Gastroesophageal sphincter (tissue), 4 donors: ENCODE results near the gene IFNL3. TPM values are rescaled to one million over a fixed set of nuclear protein-coding genes. Genes with fewer than 3 reads are reported as not detected.

Source experiments
- ATAC-seq: fragments of 150-250 bp; one replicate; pipeline ENCODE4 v1.9.1; 2016; ENCODE audit warnings: mild to moderate bottlenecking, moderate library complexity
- H3K27ac ChIP-seq, 4 donors: fragments of 200-600 bp; sonication (generic) in 3 of 4; 1 replicate in 3 of 4; 2 replicates in 1 of 4; pipeline ENCODE4 v1.5.1; 2016 to 2019
- H3K27me3 ChIP-seq: fragments of 200-600 bp; sonication (generic); one replicate; pipeline ENCODE4 v1.5.1; 2019
- H3K36me3 ChIP-seq, 2 donors: fragments of 200-600 bp; sonication (generic); one replicate each; pipeline ENCODE4 v1.5.1; 2019; ENCODE audit warnings: control low read depth in 1 of 2
- H3K4me1 ChIP-seq, 3 donors: fragments of 200-600 bp; sonication (generic); 1 replicate in 2 of 3; 2 replicates in 1 of 3; pipeline ENCODE4 v1.5.1; 2016 to 2019; ENCODE audit warnings: control low read depth in 2 of 3
- H3K4me3 ChIP-seq, 2 donors: fragments of 200-600 bp; sonication (generic); one replicate each; pipeline ENCODE4 v1.5.1; 2019; ENCODE audit warnings: mild to moderate bottlenecking in 1 of 2, moderate library complexity in 1 of 2
- H3K9me3 ChIP-seq, 3 donors: fragments of 200-600 bp; sonication (generic); one replicate each; pipeline ENCODE4 v1.5.1; 2017 to 2019; ENCODE audit warnings: control low read depth in 2 of 3
- CTCF ChIP-seq, 4 experiments: fragments of 200-600 bp in 2 of 4; fragments of 450-650 bp in 2 of 4; sonication (generic) in 1 of 4; IDR thresholded peaks; one replicate each; pipeline ENCODE4 v1.5.1; 2017 to 2019; ENCODE audit warnings: antibody characterized with exemption in 4 of 4, mild to moderate bottlenecking in 2 of 4, moderate library complexity in 2 of 4
- EP300 ChIP-seq: sonication (generic); formaldehyde crosslinking; IDR thresholded peaks from one replicate; pipeline ENCODE4 v1.6.1; 2017; ENCODE audit warnings: antibody characterized with exemption, mild to moderate bottlenecking
- POLR2A ChIP-seq, 2 donors: fragments of 450-650 bp; IDR thresholded peaks; one replicate each; pipeline ENCODE4 v1.6.1; 2017; ENCODE audit warnings: antibody characterized with exemption in 2 of 2, mild to moderate bottlenecking in 2 of 2, moderate library complexity in 1 of 2
- POLR2AphosphoS5 ChIP-seq: sonication (generic); formaldehyde crosslinking; IDR thresholded peaks from one replicate; pipeline ENCODE4 v1.6.1; 2017; ENCODE audit warnings: antibody characterized with exemption
- WGBS, 2 donors: methylation state at CpG; one replicate each; pipeline ENCODE4 v1.1.5; 2018; ENCODE audit warnings: low coverage in 1 of 2; 5-methylcytosine and 5-hydroxymethylcytosine counted together
- total RNA-seq, 4 donors: library from RNA; depleted of rRNA; stranded (reverse); fragments of >200 nt; gene quantifications; one replicate each; pipeline ENCODE4 v1.1.0, GENCODE V29; 2016

The IFNL3 gene
- total RNA-seq, 4 donors from 2014 or later, result not detected

GRCh38 chr19:39194832-39195542, 49.8 kb downstream of the IFNL3 start:
- Histone ChIP-seq H3K36me3 (no peaks in the 10 kb centered on the region), H3K27ac (no peak overlapping the region), H3K4me1 (peaks cover 0 to 10% (median 5%) of the 10 kb centered on the region in 3 donors), H3K9me3 (no peaks in the 10 kb centered on the region), H3K27me3 (peaks cover 72% of the 10 kb centered on the region), H3K4me3 (no peak overlapping the region)
- ATAC-seq, result no peak
- WGBS, 2 donors, result 64% methylated on average over 4 of the region's 9 CpGs; no CpG with 5 or more reads in 1 of the 2 donors
- TF ChIP-seq POLR2AphosphoS5, result no peak
- no peak for TF ChIP-seq CTCF (IDR thresholded peaks at IDR 0.05)
- no peak for TF ChIP-seq EP300
- no peak for TF ChIP-seq POLR2A (IDR thresholded peaks at IDR 0.05)

GRCh38 chr19:39193803-39194202, 51.0 kb downstream of the IFNL3 start:
- no peak for TF ChIP-seq POLR2AphosphoS5
- TF ChIP-seq CTCF (IDR thresholded peaks at IDR 0.05), result no peak
- no peak for TF ChIP-seq EP300
- no peak for TF ChIP-seq POLR2A (IDR thresholded peaks at IDR 0.05)
- peaks cover 65% of the 10 kb centered on the region for H3K27me3 ChIP-seq
- no peaks in the 10 kb centered on the region for H3K9me3 ChIP-seq
- H3K27ac ChIP-seq, result no peak overlapping the region
- 27 to 80% methylated on average over 1 to 2 of the region's 8 CpGs for WGBS, 2 donors
- no peak for ATAC-seq
- H3K4me1 ChIP-seq, result peaks cover 0 to 7% (median 5%) of the 10 kb centered on the region in 3 donors
- no peak overlapping the region for H3K4me3 ChIP-seq
- H3K36me3 ChIP-seq, result no peaks in the 10 kb centered on the region

Other genes starting within 250 kb of the IFNL3 start
- gene FBXO27, start 212.5 kb downstream of the IFNL3 start, total RNA-seq, result 1 to 10 TPM; 3.0 to 9.7 (median 3.8) TPM
- under 1 TPM in 1 of 4 donors, not detected in 3; 0.08 TPM for gene ACP7, start 160.6 kb downstream of the IFNL3 start, total RNA-seq
- gene PAK4, start 119.2 kb downstream of the IFNL3 start, total RNA-seq, result 10 to 100 TPM in 1 of 4 donors, 1 to 10 TPM in 3; 6.1 to 16.3 (median 7.5) TPM
- gene NCCRP1, start 48.0 kb downstream of the IFNL3 start, total RNA-seq, result 10 to 100 TPM in 1 of 4 donors, 1 to 10 TPM in 1, under 1 TPM in 2; 0.13 to 13.7 (median 2.3) TPM
- gene SYCN, start 40.7 kb downstream of the IFNL3 start, total RNA-seq, result not detected
- not detected for gene IFNL4, start 3.9 kb upstream of the IFNL3 start, total RNA-seq
- gene IFNL2, start 23.4 kb upstream of the IFNL3 start, total RNA-seq, result not detected
- not detected for gene IFNL1, start 51.4 kb upstream of the IFNL3 start, total RNA-seq
- gene LRFN1, start 75.9 kb upstream of the IFNL3 start, total RNA-seq, result 1 to 10 TPM in 2 of 4 donors, under 1 TPM in 2; 0.16 to 1.5 (median 1.1) TPM
- 10 to 100 TPM in 3 of 4 donors, 1 to 10 TPM in 1; 5.2 to 19.5 (median 14.8) TPM for gene GMFG, start 91.0 kb upstream of the IFNL3 start, total RNA-seq
- 100 to 1,000 TPM in 1 of 4 donors, 10 to 100 TPM in 3; 68.2 to 121 (median 92.8) TPM for gene SAMD4B, start 97.4 kb upstream of the IFNL3 start, total RNA-seq
- gene PAF1, start 146.1 kb upstream of the IFNL3 start, total RNA-seq, result 10 to 100 TPM; 32.8 to 48.0 (median 44.0) TPM
- 10 to 100 TPM; 30.0 to 50.7 (median 36.4) TPM for gene MED29, start 146.4 kb upstream of the IFNL3 start, total RNA-seq
- gene ZFP36, start 161.8 kb upstream of the IFNL3 start, total RNA-seq, result 100 to 1,000 TPM in 3 of 4 donors, 10 to 100 TPM in 1; 78.6 to 276 (median 158) TPM
- 10 to 100 TPM; 19.5 to 35.3 (median 23.4) TPM for gene PLEKHG2, start 167.7 kb upstream of the IFNL3 start, total RNA-seq
- 1,000 to 10,000 TPM; 1,023 to 1,769 (median 1,110) TPM for gene RPS16, start 190.9 kb upstream of the IFNL3 start, total RNA-seq
- 10 to 100 TPM; 71.5 to 99.1 (median 87.0) TPM for gene SUPT5H, start 200.6 kb upstream of the IFNL3 start, total RNA-seq
- gene TIMM50, start 235.8 kb upstream of the IFNL3 start, total RNA-seq, result 10 to 100 TPM; 50.8 to 53.5 (median 52.4) TPM